Endothelial cell of umbilical vein (primary cell): ENCODE measurements around the gene NAE1.

Experiments
- CTCF ChIP-seq, 2 donors: IDR thresholded peaks; 1 replicate in 1 of 2; 2 replicates in 1 of 2; pipeline ENCODE4 v1.5.1; 2011; ENCODE audit warnings: low read length in 2 of 2, mild to moderate bottlenecking in 2 of 2, moderate library complexity in 2 of 2, control low read depth in 1 of 2, inconsistent platforms in 1 of 2, low read depth in 1 of 2; ENCODE audit not compliant: insufficient read depth in 1 of 2; ENCODE audit errors: extremely low read depth in 1 of 2
- EZH2 ChIP-seq: IDR thresholded peaks from 2 replicates; pipeline ENCODE4 v1.6.1; 2012; ENCODE audit warnings: borderline replicate concordance, low read depth, mild to moderate bottlenecking, moderate library complexity, low read length, inconsistent platforms; ENCODE audit not compliant: severe bottlenecking
- FOS ChIP-seq: IDR thresholded peaks from 2 replicates; pipeline ENCODE4 v1.6.1; 2011; ENCODE audit warnings: mild to moderate bottlenecking, low read length, moderate library complexity, borderline replicate concordance; ENCODE audit not compliant: insufficient read depth
- GATA2 ChIP-seq: IDR thresholded peaks from 2 replicates; pipeline ENCODE4 v1.7.0; 2011; ENCODE audit warnings: low read depth, mild to moderate bottlenecking, moderate library complexity, mixed read lengths, low read length; ENCODE audit not compliant: insufficient read length, insufficient read depth
- JUN ChIP-seq: IDR thresholded peaks from 2 replicates; pipeline ENCODE4 v1.6.1; 2011; ENCODE audit warnings: borderline replicate concordance, low read depth; ENCODE audit not compliant: insufficient read length, insufficient read depth
- MYC ChIP-seq: IDR thresholded peaks from one replicate; pipeline ENCODE4 v1.6.1; 2011; ENCODE audit warnings: mild to moderate bottlenecking, low read depth, low read length
- POLR2AphosphoS5 ChIP-seq: IDR thresholded peaks from 2 replicates; pipeline ENCODE4 v1.6.1; 2012; ENCODE audit warnings: low read depth, mild to moderate bottlenecking, control low read depth, low read length, moderate library complexity; ENCODE audit not compliant: insufficient read depth
- TF ChIP-seq, protein P1 (sequence below): IDR thresholded peaks from 2 replicates; pipeline ENCODE4 v1.6.1; 2011; ENCODE audit not compliant: insufficient read depth, insufficient read length

DNA sequence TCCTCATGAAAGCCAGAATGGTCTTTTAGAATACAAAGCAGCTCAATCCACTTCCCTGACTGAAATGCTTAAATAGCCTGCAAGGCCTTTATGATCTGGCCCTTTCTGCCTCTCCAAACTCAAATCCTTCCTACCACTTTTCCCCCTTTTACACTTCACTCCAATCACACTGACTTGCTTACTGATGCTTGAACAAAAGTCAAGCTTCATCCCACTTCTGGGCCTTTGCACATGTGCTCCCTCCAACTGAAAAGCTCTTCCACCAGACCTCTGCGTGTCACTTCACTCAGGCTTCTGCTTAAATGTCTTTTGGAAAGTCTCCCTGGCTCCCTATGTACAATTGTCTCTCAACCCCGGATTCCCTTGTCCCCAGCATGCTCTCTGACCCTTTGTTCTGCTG is 16.0 kb downstream of the NAE1 start:
- TF ChIP-seq POLR2AphosphoS5 (no peak), EZH2 (no peak), CTCF (IDR thresholded peaks at IDR 0.05; ENCODE audit: extremely low read depth in 1 of 2, insufficient read depth in 1 of 2, low read depth in 1 of 2, low read length in 2 of 2) (no peak), GATA2 (no peak), FOS (no peak), JUN (no peak), MYC (no peak)
- TF ChIP-seq, protein P1, sequence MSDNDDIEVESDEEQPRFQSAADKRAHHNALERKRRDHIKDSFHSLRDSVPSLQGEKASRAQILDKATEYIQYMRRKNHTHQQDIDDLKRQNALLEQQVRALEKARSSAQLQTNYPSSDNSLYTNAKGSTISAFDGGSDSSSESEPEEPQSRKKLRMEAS = no peak
